BLaER1 treated with 17β-estradiol and CSF1 and Interleukin-3, amounts not matched to agents 10 nM and 100 nM (cell line): ENCODE measurements around the gene DUSP7.

Experiments
- H3K27ac ChIP-seq, 11 experiments: shearing (Covaris generic); formaldehyde crosslinking; 2 replicates each; pipeline ENCODE4 v1.8.1; 2022
- H3K27me3 ChIP-seq, 11 experiments: shearing (Covaris generic); formaldehyde crosslinking; 2 replicates each; pipeline ENCODE4 v1.8.1; 2022
- H3K36me3 ChIP-seq, 11 experiments: shearing (Covaris generic); formaldehyde crosslinking; 2 replicates each; pipeline ENCODE4 v1.8.1; 2022
- H3K4me1 ChIP-seq, 10 experiments: shearing (Covaris generic); formaldehyde crosslinking; 2 replicates each; pipeline ENCODE4 v1.8.1; 2022
- H3K4me2 ChIP-seq, 11 experiments: shearing (Covaris generic); formaldehyde crosslinking; 2 replicates each; pipeline ENCODE4 v1.8.1; 2022
- H3K4me3 ChIP-seq, 10 experiments: shearing (Covaris generic); formaldehyde crosslinking; 2 replicates each; pipeline ENCODE4 v1.8.1; 2022
- H3K9ac ChIP-seq, 11 experiments: shearing (Covaris generic); formaldehyde crosslinking; 2 replicates each; pipeline ENCODE4 v1.8.1; 2022
- H3K9me3 ChIP-seq, 11 experiments: shearing (Covaris generic); formaldehyde crosslinking; replicated peaks in 1 of 11; 2 replicates each; pipeline ENCODE4 v1.8.1; 2022
- H4K20me1 ChIP-seq, 11 experiments: shearing (Covaris generic); formaldehyde crosslinking; 2 replicates each; pipeline ENCODE4 v1.8.1; 2022
- Cebpa-rat ChIP-seq, 11 experiments: shearing (Covaris generic); IDR thresholded peaks; 2 replicates each; pipeline ENCODE4 v1.8.1; 2022

Gene DUSP7

DNA sequence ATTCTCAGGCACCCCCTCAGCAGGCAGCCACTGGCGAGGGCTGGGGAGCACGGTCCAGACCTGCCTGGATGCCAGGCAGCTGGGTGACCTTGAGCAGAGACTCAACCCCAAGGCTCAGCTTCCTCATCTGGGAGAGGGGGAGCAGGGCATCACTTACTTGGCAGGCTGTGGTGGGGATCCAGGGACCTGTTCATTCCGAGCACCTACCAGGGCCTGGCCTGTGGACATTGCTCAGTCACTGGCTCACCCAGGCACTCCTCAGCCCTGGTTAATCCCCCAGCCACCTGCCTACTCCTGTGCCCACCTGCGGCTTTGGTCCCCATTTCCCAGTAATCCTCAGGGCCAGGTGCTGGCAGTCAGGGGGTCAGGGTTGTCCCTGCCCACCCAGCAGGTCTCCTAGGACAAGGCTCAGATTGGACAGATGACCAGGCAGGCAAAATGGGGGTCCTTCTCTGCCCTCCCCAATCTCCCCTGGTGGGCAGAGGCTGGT lies 51.4 kb downstream of the DUSP7 start:
- Histone ChIP-seq H3K36me3 (no peaks in the 10 kb centered on the region), H3K9me3 (no peaks in the 10 kb centered on the region), H4K20me1 (no peaks in the 10 kb centered on the region; a peak in 1 of 22 replicates), H3K4me3 (no peak overlapping the region), H3K27ac (peak overlapping the region in 5 of 11 experiments; percentile 19 to 56 (median 38); a peak in 9 of 22 replicates), H3K4me2 (peak overlapping the region; percentile 75 to 93 (median 79)), H3K27me3 (no peaks in the 10 kb centered on the region), H3K9ac (peak overlapping the region in 7 of 11 experiments; percentile 13 to 56 (median 43); a peak in 11 of 22 replicates), H3K4me1 (peaks cover 28 to 64% (median 48%) of the 10 kb centered on the region in 10 experiments)
- TF ChIP-seq Cebpa-rat (IDR thresholded peaks at IDR 0.05): no peak

DNA sequence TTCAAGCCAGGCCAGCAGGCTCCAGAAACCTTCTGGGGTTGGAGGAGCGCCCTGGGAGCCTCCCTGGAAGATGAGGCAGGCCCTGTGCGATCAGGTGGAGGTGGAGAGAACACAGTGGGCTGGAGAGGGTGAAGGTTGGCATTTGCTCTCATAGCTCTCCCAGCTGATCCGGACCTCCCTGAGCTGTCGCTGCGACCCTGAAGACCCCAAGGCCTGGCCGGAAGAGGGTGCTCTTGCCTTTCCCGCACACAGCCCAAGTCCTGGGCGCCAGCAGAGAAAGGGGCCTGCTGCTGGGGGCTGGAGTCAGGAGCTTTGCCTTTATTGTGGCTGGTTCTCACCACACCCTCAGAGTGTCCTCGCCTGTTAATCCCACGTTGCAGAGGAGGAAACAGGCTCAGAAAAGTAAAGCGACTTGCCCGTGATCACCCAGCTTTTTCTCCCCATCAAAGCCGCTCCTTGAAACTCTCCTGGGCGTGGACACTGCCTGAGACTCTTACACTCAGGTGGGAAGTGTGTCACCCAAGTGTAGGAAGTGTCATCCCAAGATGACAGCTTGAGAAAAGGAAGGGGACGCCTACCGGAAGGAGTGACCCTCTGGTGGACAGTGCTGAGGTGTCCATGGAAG lies 52.1 kb downstream of the DUSP7 start:
- H3K9ac ChIP-seq: peak overlapping the region in 9 of 11 experiments; percentile 7 to 56 (median 31); a peak in 9 of 22 replicates
- no peaks in the 10 kb centered on the region for H3K36me3 ChIP-seq
- no peaks in the 10 kb centered on the region for H3K27me3 ChIP-seq
- H4K20me1 ChIP-seq: no peaks in the 10 kb centered on the region; a peak in 1 of 22 replicates
- H3K4me2 ChIP-seq: peak overlapping the region; percentile 75 to 93 (median 79); a peak in 21 of 22 replicates
- no peaks in the 10 kb centered on the region for H3K9me3 ChIP-seq
- no peak for TF ChIP-seq Cebpa-rat (IDR thresholded peaks at IDR 0.05)
- peaks cover 28 to 65% (median 50%) of the 10 kb centered on the region in 10 experiments for H3K4me1 ChIP-seq
- H3K4me3 ChIP-seq: no peak overlapping the region
- H3K27ac ChIP-seq: no peak overlapping the region; a peak in 1 of 22 replicates

GRCh38 chr3:52002748-52003147 lies 53.6 kb downstream of the DUSP7 start:
- no peaks in the 10 kb centered on the region for H3K36me3 ChIP-seq
- no peaks in the 10 kb centered on the region; a peak in 1 of 22 replicates for H4K20me1 ChIP-seq
- H3K4me3 ChIP-seq: no peak overlapping the region
- H3K27ac ChIP-seq: no peak overlapping the region
- no peaks in the 10 kb centered on the region for H3K27me3 ChIP-seq
- H3K9ac ChIP-seq: peak overlapping the region in 3 of 11 experiments; percentile 2 to 28 (median 21); a peak in 3 of 22 replicates
- no peak for TF ChIP-seq Cebpa-rat (IDR thresholded peaks at IDR 0.05)
- peaks cover 28 to 65% (median 50%) of the 10 kb centered on the region in 10 experiments for H3K4me1 ChIP-seq
- H3K9me3 ChIP-seq: no peaks in the 10 kb centered on the region
- H3K4me2 ChIP-seq: peak overlapping the region in 5 of 11 experiments; percentile 55 to 67 (median 64); a peak in 5 of 22 replicates

DNA sequence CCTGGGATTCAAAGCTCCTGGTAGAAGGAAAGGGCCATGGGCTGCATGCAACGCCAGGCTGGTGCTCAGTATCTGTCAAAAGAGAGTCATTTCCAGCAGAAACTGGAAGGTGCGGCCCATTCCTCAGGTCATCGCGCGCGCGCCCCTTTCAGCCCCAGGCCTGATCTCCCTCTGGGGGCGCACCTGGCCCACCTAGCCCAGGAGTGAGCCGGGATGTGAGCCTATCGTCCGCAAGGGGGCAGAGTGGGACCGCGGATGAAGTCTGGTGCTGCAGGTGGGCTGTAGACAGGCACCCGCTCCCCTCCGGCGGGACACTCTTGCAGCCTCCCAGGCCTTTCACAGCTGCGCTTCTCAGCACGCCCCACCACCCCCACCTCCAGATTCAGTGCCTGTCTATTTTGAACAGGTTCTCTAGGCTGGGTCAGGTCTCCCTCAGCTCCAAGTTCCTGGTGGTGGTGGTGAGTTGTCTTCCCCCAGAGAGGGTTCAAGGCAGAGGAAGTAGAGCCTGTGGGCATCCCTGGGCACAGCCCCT lies 54.9 kb downstream of the DUSP7 start:
- peak overlapping the region in 3 of 11 experiments; percentile 2 to 14 (median 6); a peak in 1 of 22 replicates for H3K9ac ChIP-seq
- peaks cover 27 to 62% (median 47%) of the 10 kb centered on the region in 10 experiments for H3K4me1 ChIP-seq
- H3K27me3 ChIP-seq: no peaks in the 10 kb centered on the region
- H3K27ac ChIP-seq: no peak overlapping the region
- peak overlapping the region; percentile 31 to 75 (median 62); a peak in 21 of 22 replicates for H3K4me2 ChIP-seq
- no peak overlapping the region for H3K4me3 ChIP-seq
- H4K20me1 ChIP-seq: no peaks in the 10 kb centered on the region
- no peaks in the 10 kb centered on the region for H3K9me3 ChIP-seq
- no peak for TF ChIP-seq Cebpa-rat (IDR thresholded peaks at IDR 0.05)
- H3K36me3 ChIP-seq: no peaks in the 10 kb centered on the region

- Histone ChIP-seq H3K9ac (peak overlapping the region in 6 of 11 experiments; percentile 12 to 44 (median 22); a peak in 4 of 22 replicates), H3K9me3 (no peaks in the 10 kb centered on the region), H3K4me3 (no peak overlapping the region), H3K4me1 (peaks cover 12 to 49% (median 32%) of the 10 kb centered on the region in 10 experiments), H3K4me2 (peak overlapping the region in 4 of 11 experiments; percentile 6 to 27 (median 23); a peak in 5 of 22 replicates), H3K36me3 (peaks cover 3 to 5% (median 5%) of the 10 kb centered on the region in 11 experiments), H3K27ac (no peak overlapping the region), H4K20me1 (peaks cover 0 to 2% (median 0%) of the 10 kb centered on the region in 11 experiments; a peak in 3 of 22 replicates), H3K27me3 (no peaks in the 10 kb centered on the region)
- no peak for TF ChIP-seq Cebpa-rat (IDR thresholded peaks at IDR 0.05)
These were observed 56.5 kb downstream of the DUSP7 start for GRCh38 chr3:51999846-52000245.
